Measurements from ENCODE around the gene HS2ST1.

HS2ST1 gene

GRCh38 chr1:86914601-86914997 is at the start of gene HS2ST1 (continued):
- TF ChIP-seq AEBP2 (tag by site-specific recombination; IDR thresholded peaks at IDR 0.05; ENCODE audit: borderline replicate concordance), result no peak
- no peak for TF ChIP-seq HOXA7 (CRISPR knock-in tag; IDR thresholded peaks at IDR 0.05; ENCODE audit: borderline replicate concordance)
- TF ChIP-seq, protein P1, sequence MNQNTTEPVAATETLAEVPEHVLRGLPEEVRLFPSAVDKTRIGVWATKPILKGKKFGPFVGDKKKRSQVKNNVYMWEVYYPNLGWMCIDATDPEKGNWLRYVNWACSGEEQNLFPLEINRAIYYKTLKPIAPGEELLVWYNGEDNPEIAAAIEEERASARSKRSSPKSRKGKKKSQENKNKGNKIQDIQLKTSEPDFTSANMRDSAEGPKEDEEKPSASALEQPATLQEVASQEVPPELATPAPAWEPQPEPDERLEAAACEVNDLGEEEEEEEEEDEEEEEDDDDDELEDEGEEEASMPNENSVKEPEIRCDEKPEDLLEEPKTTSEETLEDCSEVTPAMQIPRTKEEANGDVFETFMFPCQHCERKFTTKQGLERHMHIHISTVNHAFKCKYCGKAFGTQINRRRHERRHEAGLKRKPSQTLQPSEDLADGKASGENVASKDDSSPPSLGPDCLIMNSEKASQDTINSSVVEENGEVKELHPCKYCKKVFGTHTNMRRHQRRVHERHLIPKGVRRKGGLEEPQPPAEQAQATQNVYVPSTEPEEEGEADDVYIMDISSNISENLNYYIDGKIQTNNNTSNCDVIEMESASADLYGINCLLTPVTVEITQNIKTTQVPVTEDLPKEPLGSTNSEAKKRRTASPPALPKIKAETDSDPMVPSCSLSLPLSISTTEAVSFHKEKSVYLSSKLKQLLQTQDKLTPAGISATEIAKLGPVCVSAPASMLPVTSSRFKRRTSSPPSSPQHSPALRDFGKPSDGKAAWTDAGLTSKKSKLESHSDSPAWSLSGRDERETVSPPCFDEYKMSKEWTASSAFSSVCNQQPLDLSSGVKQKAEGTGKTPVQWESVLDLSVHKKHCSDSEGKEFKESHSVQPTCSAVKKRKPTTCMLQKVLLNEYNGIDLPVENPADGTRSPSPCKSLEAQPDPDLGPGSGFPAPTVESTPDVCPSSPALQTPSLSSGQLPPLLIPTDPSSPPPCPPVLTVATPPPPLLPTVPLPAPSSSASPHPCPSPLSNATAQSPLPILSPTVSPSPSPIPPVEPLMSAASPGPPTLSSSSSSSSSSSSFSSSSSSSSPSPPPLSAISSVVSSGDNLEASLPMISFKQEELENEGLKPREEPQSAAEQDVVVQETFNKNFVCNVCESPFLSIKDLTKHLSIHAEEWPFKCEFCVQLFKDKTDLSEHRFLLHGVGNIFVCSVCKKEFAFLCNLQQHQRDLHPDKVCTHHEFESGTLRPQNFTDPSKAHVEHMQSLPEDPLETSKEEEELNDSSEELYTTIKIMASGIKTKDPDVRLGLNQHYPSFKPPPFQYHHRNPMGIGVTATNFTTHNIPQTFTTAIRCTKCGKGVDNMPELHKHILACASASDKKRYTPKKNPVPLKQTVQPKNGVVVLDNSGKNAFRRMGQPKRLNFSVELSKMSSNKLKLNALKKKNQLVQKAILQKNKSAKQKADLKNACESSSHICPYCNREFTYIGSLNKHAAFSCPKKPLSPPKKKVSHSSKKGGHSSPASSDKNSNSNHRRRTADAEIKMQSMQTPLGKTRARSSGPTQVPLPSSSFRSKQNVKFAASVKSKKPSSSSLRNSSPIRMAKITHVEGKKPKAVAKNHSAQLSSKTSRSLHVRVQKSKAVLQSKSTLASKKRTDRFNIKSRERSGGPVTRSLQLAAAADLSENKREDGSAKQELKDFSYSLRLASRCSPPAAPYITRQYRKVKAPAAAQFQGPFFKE (tag by site-specific recombination; IDR thresholded peaks at IDR 0.05; ENCODE audit: borderline replicate concordance), result no peak
- no peak for TF ChIP-seq GLI4 (tag by site-specific recombination; IDR thresholded peaks at IDR 0.05)
- no peak for TF ChIP-seq ZXDB (tag by site-specific recombination; IDR thresholded peaks at IDR 0.05)
- no peak for TF ChIP-seq ZNF704 (tag by site-specific recombination; IDR thresholded peaks at IDR 0.05)
- no peak for TF ChIP-seq ZFP3 (tag by site-specific recombination; IDR thresholded peaks at IDR 0.05; ENCODE audit: low read depth)
- no peak; the same call in 1 of the 2 replicates for TF ChIP-seq YY1 (tag by site-specific recombination; IDR thresholded peaks at IDR 0.05)
- no peak for TF ChIP-seq ZFP41 (tag by site-specific recombination; IDR thresholded peaks at IDR 0.05; ENCODE audit: borderline replicate concordance)
- TF ChIP-seq, protein P2, sequence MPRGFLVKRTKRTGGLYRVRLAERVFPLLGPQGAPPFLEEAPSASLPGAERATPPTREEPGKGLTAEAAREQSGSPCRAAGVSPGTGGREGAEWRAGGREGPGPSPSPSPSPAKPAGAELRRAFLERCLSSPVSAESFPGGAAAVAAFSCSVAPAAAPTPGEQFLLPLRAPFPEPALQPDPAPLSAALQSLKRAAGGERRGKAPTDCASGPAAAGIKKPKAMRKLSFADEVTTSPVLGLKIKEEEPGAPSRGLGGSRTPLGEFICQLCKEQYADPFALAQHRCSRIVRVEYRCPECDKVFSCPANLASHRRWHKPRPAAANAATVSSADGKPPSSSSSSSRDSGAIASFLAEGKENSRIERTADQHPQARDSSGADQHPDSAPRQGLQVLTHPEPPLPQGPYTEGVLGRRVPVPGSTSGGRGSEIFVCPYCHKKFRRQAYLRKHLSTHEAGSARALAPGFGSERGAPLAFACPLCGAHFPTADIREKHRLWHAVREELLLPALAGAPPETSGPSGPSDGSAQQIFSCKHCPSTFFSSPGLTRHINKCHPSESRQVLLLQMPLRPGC (tag by site-specific recombination; IDR thresholded peaks at IDR 0.05), result peak; percentile 52; the same call in 1 of the 2 replicates
- no peak for TF ChIP-seq ZFP69B (tag by site-specific recombination; IDR thresholded peaks at IDR 0.05)
- TF ChIP-seq, protein P3, sequence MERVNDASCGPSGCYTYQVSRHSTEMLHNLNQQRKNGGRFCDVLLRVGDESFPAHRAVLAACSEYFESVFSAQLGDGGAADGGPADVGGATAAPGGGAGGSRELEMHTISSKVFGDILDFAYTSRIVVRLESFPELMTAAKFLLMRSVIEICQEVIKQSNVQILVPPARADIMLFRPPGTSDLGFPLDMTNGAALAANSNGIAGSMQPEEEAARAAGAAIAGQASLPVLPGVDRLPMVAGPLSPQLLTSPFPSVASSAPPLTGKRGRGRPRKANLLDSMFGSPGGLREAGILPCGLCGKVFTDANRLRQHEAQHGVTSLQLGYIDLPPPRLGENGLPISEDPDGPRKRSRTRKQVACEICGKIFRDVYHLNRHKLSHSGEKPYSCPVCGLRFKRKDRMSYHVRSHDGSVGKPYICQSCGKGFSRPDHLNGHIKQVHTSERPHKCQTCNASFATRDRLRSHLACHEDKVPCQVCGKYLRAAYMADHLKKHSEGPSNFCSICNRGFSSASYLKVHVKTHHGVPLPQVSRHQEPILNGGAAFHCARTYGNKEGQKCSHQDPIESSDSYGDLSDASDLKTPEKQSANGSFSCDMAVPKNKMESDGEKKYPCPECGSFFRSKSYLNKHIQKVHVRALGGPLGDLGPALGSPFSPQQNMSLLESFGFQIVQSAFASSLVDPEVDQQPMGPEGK (tag by site-specific recombination; IDR thresholded peaks at IDR 0.05), result peak; percentile 96
- no peak for TF ChIP-seq ZNF266 (tag by site-specific recombination; IDR thresholded peaks at IDR 0.05; ENCODE audit: low read depth)
- TF ChIP-seq PRDM4 (tag by site-specific recombination; IDR thresholded peaks at IDR 0.05), result no peak
- TF ChIP-seq KLF17 (tag by site-specific recombination; IDR thresholded peaks at IDR 0.05), result 0 out of 2 replicates have a peak, but pooled peaks have one; percentile 35
- TF ChIP-seq, protein P4, sequence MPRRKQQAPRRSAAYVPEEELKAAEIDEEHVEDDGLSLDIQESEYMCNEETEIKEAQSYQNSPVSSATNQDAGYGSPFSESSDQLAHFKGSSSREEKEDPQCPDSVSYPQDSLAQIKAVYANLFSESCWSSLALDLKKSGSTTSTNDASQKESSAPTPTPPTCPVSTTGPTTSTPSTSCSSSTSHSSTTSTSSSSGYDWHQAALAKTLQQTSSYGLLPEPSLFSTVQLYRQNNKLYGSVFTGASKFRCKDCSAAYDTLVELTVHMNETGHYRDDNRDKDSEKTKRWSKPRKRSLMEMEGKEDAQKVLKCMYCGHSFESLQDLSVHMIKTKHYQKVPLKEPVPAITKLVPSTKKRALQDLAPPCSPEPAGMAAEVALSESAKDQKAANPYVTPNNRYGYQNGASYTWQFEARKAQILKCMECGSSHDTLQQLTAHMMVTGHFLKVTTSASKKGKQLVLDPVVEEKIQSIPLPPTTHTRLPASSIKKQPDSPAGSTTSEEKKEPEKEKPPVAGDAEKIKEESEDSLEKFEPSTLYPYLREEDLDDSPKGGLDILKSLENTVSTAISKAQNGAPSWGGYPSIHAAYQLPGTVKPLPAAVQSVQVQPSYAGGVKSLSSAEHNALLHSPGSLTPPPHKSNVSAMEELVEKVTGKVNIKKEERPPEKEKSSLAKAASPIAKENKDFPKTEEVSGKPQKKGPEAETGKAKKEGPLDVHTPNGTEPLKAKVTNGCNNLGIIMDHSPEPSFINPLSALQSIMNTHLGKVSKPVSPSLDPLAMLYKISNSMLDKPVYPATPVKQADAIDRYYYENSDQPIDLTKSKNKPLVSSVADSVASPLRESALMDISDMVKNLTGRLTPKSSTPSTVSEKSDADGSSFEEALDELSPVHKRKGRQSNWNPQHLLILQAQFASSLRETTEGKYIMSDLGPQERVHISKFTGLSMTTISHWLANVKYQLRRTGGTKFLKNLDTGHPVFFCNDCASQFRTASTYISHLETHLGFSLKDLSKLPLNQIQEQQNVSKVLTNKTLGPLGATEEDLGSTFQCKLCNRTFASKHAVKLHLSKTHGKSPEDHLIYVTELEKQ (tag by site-specific recombination; IDR thresholded peaks at IDR 0.05; ENCODE audit: borderline replicate concordance), result no peak
